GM18499 (cell line): Measurements from ENCODE around the gene ELK4.

Source experiments
- ATAC-seq: cut with Tn5 transposase; IDR thresholded peaks from one replicate; pipeline ENCODE4 v1.9.1; 2021; ENCODE audit warnings: moderate number of reproducible peaks; ENCODE audit not compliant: insufficient read depth, unreplicated experiment

The ELK4 gene

DNA sequence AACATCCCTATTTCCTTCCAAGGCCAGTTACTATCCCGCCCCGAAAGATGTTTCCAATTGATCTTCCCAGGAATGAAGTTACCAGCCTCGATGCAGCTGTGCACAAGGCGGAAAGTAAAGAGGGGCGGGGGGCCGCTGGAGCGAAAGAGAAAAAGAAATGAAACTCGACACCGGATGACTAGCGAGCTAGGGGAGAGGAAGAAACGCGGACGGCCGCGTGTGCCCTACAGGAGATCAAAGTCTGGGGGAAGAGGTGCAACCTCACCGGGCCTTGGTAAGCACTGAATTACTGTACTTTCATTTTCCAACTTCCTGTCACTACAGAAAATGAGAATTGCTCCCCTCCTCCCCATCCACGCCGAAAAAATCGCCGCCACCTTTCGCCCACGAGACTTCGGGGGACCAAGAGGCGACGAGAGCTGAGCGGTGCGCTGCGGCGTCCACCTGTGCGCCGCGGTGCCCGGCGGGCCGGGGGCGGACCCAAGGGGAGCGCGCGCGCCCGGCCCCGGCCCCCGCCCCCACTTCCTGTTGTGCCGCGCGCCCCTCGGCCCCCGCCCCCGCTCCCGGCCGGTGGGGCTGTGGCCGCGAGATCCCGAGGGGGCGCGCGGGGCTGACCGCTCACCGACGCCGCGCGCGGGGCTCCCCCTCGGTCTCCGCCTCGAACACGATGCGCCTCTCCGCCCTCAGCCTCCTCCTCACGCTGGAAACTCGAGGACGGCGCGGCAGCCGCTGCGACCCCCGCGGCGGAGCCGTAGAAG is 622 bp downstream of the ELK4 start:
- ATAC-seq: peak; percentile 52

DNA sequence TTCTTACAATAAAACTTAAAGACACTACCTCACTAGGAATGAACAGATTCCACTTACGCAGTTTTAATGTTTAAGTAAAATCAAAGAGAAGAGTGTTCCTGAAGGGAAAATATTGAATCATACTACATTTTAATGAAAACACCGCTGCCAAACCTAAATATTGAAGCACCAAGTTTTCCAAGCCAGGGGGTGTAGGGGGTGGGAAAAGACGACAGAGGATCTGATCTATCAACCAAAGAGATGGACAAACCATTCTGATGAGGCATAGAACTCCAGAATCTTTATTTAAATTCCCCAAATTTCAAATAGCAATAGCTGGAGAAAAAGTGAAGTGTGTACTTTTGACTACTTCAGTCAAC is 1.2 kb downstream of the ELK4 start:
- ATAC-seq: no peak

DNA sequence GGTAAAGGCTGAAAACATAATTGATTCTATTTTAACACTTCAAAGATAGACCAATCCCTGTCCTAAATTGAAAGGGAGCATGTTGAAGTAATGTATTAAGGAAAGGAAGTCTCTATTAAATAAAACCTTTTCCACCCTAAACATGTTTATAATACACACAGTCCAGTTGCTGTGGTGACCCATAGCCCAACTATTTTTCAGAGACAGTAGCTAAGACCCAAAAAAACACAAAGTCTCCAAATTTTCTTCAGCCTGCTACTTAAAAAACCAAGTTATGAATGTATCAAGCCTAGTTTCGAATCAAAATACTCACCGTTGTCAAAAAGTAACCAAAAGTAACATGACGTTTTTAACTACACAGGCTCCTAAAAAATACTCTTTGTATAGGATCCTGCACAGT is 1.6 kb downstream of the ELK4 start:
- no peak for ATAC-seq

DNA sequence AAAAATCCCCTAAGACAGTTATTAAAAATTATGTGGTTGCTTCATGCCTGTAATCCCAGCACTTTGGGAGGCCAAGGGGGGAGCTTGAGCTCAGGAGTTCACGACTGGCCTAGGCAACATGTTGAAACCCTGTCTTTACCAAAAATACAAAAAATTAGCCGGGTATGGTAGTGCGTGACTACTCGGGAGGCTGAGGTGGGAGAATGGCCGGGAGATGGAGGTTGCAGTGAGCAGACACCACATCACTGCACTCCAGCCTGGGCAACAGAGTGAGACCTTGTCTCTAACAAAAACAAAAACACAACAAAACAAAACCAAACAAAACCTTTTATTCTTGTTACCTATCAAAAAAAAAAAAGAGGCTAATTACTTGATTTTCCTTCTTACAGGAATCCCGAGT is 2.1 kb downstream of the ELK4 start:
- no peak for ATAC-seq

DNA sequence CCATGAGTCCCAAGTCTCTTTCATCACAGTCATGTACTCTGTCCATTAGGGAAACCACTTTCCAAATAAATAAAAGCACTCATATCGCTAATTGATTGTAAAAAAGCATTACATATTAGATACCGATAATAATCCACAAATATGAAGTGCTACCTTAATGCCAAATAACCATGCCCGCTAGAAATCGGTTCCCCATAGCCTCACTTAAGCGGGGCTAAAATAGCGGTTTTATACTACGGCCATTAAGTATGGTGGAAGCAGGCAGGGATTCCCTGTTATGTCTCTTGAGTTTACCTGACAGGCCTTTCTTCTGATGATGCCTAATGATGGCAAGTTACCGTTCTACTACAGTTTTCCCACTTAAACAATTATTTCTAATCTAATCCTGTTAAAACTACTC is 3.9 kb downstream of the ELK4 start:
- ATAC-seq: no peak

- ATAC-seq: no peak
These were observed 5.6 kb downstream of the ELK4 start for GRCh38 chr1:205626216-205626615.

DNA sequence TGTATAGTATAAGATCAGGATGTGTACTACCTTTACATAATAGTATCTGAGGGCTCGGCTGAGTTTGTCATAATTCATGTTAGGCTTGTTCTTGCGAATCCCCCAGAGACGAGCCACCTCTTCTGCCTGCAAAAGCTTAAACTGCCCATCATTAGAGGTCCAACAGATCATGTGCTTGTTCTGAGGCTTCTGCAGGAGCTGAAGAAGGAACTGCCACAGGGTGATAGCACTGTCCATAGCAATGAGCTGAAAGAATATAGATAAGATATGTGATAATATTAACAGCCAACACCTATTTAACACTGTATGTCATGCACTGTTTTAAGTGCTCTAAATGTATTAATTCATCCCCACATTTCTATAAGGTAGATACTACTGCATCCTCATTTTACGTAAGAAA is 8.2 kb downstream of the ELK4 start:
- ATAC-seq: no peak

GRCh38 chr1:205620269-205620668 is 11.5 kb downstream of the ELK4 start:
- no peak for ATAC-seq

GRCh38 chr1:205619376-205619775 is 12.4 kb downstream of the ELK4 start:
- no peak for ATAC-seq

DNA sequence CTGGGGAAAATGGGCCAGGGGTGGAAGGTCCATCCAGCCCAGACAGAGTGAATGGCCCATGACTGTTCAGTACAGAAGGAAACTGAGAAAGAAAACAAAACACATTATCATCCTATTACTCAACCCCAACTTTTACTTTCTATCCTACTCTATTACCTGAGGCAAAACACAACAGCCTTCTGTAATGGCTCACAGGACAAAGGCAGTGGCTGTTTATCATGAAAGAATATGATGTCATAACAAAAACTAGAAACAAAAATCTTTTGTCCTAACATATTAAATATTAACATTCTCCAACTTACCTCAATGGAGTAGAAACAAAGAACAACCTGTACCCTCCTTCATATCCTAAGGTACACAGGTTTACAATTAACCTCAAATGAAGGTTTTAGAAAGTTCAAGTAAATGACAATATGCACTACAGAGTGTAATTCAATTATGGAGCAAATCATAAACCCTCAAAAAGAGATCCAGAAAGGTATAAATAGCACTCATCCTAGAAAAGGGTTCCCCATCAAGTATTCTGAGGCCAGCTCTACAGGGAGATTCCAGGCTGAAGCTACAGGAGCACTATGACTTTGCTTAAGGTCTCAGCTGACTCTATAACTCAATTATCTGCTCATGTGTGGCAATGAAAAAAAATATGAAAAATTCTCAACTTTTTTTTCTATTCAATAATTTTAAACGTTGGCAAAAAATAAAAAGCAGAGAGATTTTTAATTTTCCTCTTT is 15.1 kb downstream of the ELK4 start:
- ATAC-seq: no peak

- no peak for ATAC-seq
These were observed 16.0 kb downstream of the ELK4 start for GRCh38 chr1:205615789-205616188.

DNA sequence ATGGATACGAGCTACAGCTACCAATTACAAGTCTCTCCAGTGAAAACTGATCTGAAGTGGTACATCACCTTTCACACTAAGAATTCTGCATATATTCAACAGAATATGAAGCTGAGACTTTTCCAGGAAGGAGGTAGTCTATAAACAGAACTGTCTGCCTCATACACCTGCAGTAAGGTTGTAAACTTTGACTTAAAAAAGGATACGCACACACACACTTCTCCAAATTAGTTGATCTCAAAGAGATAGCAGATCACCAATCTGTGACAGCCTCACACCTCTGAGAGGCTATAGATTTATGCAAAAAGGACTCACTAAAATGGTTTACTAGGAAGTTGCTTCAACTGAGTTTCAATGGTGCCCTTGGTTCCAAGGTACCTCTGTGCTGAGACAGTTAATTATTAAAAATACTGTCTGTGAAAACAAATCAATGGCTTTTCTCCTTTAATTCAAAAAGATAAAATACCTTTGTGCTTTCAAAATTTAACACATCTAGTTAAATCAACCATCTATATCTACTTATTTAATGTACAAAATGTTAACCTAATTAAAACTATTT is 17.9 kb downstream of the ELK4 start:
- ATAC-seq: no peak

GRCh38 chr1:205612556-205612955 is 19.3 kb downstream of the ELK4 start:
- ATAC-seq: no peak

DNA sequence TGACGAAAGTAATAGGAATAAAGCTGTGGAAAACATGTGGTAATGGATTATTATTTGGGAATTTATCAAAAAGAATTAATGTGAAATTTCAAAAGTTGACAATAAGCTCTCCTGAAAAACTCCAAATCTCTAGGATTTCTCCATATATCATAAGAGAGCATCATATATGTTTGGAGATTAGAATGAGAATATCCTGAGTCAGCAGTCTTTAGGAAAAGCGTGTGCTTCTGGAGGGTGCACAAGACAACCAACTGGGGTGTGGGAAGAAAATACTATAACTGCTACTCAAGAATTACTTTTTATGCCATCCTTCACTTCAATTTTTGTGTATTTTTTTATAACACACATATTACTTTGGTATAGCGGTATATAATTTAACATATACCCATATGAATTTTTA is 19.7 kb downstream of the ELK4 start:
- no peak for ATAC-seq

- ATAC-seq: no peak
These were observed 20.8 kb downstream of the ELK4 start for GRCh38 chr1:205610901-205611466.

- no peak for ATAC-seq
These were observed 21.8 kb downstream of the ELK4 start for GRCh38 chr1:205610036-205610435.

DNA sequence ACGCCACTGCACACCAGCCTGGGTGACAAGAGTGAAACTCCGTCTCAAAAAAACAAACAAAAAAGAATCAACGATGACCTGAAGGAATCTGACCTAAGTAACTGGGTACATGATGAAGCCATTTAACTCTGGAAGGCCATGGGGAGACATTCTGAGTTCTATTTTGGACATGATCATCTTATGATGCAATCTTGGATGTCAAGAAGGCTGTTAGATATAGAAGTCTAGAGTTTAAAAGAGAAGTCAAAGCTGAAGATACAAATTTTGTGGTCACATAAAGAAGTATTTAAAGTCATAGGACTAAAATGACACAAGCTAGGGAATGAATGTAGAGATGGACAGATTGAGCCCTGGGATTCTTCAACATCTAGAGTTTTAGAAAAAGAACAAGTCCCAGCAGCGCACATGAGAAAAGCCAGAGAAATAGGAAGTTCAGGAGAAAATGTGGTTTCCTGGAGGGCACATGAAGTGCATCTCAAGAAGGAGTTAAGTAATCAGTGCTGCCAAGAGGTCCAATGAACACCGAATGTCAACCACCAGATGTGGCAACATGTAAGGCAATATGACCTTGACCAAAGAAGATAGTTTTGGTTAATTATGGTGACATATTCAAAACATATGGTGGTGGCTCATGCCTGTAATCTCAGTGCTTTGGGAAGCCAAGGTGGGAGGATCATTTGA is 26.8 kb downstream of the ELK4 start:
- ATAC-seq: no peak

DNA sequence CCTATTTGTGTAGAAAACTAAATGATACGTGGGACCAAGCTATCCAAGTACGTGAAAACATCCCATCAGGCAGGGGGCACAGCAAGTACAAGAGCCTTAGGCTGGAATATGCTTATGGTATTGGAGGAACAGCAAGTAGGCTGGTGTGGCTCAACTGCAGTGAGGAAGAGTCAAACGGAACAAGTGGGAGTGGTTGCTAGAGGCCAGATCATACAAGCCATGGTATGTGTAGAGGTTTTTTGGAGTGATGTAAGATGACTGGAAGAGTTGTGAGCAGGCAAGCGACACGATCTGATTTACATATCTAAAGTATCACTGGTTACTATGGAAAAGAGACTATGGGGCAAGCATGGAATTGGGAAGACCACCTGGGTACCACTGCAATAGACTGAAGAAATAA is 27.8 kb downstream of the ELK4 start:
- ATAC-seq: no peak

- ATAC-seq: no peak
These were observed 30.6 kb downstream of the ELK4 start for GRCh38 chr1:205601205-205601604.

DNA sequence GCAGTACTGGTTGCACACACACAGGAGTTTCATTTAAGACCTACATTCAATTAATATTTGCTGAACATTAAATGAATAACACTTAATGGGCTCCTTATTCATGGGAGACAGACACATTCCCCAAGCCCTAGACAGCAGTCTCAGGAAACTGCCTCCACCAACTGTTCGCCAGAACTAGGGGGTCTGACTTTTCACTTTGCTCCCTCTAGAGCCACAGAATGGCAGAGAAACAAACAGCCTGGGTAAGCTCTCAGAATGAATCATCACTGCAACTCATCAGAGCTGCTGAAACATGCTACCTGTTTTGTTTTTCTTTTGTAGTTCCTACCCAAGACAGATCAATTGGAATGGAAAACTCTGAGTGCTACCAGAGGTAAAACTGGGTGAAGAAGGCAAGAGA is 31.7 kb downstream of the ELK4 start:
- no peak for ATAC-seq

GRCh38 chr1:205599669-205600042 is 32.2 kb downstream of the ELK4 start:
- ATAC-seq: no peak
